Mammary epithelial cell (primary cell): ENCODE data around the gene INPP4A.

ENCODE experiments used
- EZH2 ChIP-seq: IDR thresholded peaks from 2 replicates; pipeline ENCODE4 v1.6.1; 2012; ENCODE audit warnings: low read length, inconsistent platforms, borderline replicate concordance
- TF ChIP-seq, protein P1 (sequence below), 2 donors: IDR thresholded peaks in 1 of 2; conservative IDR thresholded peaks in 1 of 2; 2 replicates each; pipeline ENCODE4 v1.5.1; 2011 to 2012; ENCODE audit warnings: inconsistent platforms in 2 of 2, low read length in 2 of 2, mild to moderate bottlenecking in 2 of 2, control low read depth in 1 of 2, low read depth in 1 of 2; ENCODE audit not compliant: insufficient read depth in 1 of 2; ENCODE audit errors: extremely low read depth in 1 of 2

DNA sequence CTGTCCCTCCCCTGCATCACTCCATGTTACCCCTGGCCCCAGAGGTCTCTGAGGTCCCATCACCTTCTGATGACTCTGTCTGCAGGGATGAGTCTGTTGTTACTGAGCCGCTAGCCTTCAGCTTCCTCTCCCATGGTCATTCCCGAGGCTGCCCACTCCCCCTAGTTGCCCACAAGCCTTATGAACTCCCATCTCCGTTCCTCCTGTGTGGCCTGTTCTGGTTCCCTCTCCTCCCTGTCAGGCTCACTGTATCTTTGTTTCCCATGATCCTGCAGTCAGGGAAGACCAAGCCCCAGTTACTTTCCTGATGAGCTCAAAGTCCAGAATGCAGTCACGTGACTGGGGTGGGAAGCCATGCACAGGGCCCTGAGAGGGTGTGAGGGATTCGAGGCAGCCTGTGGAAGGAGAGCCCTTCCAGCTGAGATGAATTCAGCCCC, 39.5 kb downstream of the INPP4A start:
- TF ChIP-seq, protein P1, sequence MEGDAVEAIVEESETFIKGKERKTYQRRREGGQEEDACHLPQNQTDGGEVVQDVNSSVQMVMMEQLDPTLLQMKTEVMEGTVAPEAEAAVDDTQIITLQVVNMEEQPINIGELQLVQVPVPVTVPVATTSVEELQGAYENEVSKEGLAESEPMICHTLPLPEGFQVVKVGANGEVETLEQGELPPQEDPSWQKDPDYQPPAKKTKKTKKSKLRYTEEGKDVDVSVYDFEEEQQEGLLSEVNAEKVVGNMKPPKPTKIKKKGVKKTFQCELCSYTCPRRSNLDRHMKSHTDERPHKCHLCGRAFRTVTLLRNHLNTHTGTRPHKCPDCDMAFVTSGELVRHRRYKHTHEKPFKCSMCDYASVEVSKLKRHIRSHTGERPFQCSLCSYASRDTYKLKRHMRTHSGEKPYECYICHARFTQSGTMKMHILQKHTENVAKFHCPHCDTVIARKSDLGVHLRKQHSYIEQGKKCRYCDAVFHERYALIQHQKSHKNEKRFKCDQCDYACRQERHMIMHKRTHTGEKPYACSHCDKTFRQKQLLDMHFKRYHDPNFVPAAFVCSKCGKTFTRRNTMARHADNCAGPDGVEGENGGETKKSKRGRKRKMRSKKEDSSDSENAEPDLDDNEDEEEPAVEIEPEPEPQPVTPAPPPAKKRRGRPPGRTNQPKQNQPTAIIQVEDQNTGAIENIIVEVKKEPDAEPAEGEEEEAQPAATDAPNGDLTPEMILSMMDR (conservative IDR thresholded peaks at IDR 0.05 in 1 of 2, IDR thresholded peaks at IDR 0.05 in 1 of 2; ENCODE audit: extremely low read depth in 1 of 2, insufficient read depth in 1 of 2, low read depth in 1 of 2, low read length in 2 of 2) = no peak
- no peak for TF ChIP-seq EZH2
